Astrocyte (in vitro differentiated cells and primary cell): ENCODE results near the gene ITGB3BP.

ENCODE experiments used
- EZH2 ChIP-seq: IDR thresholded peaks from 2 replicates; pipeline ENCODE4 v1.6.1; 2012; ENCODE audit warnings: mild to moderate bottlenecking, low read length, inconsistent platforms; ENCODE audit not compliant: insufficient read depth
- TF ChIP-seq, protein P1 (sequence below): IDR thresholded peaks from 2 replicates; pipeline ENCODE4 v1.5.1; 2011; ENCODE audit warnings: low read depth, mild to moderate bottlenecking, inconsistent platforms, low read length, moderate library complexity; ENCODE audit not compliant: insufficient read depth

DNA sequence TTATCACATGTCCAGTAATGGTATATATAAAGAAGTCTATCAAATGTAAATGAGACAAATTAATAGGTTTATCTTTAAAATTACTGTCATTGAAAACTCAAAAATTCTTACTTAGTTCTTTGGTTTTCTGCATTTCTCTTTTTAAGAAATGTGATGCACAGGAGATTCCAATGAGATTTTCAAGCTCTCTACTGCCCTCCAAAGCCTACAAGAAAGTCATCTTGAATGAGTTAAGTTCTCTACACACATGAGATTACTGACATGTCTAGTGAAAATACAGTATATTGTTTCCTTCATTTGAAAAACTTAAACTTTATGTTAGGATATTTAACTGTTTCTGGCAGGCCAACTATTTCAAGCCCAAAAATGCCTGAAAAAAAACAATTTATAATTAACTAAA, 68.8 kb downstream of the ITGB3BP start:
- TF ChIP-seq, protein P1, sequence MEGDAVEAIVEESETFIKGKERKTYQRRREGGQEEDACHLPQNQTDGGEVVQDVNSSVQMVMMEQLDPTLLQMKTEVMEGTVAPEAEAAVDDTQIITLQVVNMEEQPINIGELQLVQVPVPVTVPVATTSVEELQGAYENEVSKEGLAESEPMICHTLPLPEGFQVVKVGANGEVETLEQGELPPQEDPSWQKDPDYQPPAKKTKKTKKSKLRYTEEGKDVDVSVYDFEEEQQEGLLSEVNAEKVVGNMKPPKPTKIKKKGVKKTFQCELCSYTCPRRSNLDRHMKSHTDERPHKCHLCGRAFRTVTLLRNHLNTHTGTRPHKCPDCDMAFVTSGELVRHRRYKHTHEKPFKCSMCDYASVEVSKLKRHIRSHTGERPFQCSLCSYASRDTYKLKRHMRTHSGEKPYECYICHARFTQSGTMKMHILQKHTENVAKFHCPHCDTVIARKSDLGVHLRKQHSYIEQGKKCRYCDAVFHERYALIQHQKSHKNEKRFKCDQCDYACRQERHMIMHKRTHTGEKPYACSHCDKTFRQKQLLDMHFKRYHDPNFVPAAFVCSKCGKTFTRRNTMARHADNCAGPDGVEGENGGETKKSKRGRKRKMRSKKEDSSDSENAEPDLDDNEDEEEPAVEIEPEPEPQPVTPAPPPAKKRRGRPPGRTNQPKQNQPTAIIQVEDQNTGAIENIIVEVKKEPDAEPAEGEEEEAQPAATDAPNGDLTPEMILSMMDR, result peak; percentile 6
- TF ChIP-seq EZH2, result no peak
